Colonic mucosa (tissue), 4 donors: ENCODE data around the gene PLEKHF1. TPM values are rescaled to one million over a fixed set of nuclear protein-coding genes. Genes with fewer than 3 reads are reported as not detected.

ENCODE experiments used
- DNase-seq: peaks from one replicate; pipeline ENCODE4 v3.0.0-alpha.2; 2020
- H3K27ac ChIP-seq: fragments of 200-600 bp; one replicate; pipeline ENCODE4 v1.8.0; 2021
- H3K27me3 ChIP-seq: fragments of 200-600 bp; one replicate; pipeline ENCODE4 v1.8.0; 2021
- H3K36me3 ChIP-seq: fragments of 200-600 bp; one replicate; pipeline ENCODE4 v1.8.0; 2021
- H3K4me1 ChIP-seq: fragments of 200-600 bp; one replicate; pipeline ENCODE4 v1.8.0; 2021; ENCODE audit warnings: mild to moderate bottlenecking
- H3K4me3 ChIP-seq: fragments of 200-600 bp; one replicate; pipeline ENCODE4 v1.8.0; 2021
- H3K9ac ChIP-seq, 2 donors: one replicate each; pipeline ENCODE4 v1.7.0; 2013; ENCODE audit warnings: control low read depth in 2 of 2, low read depth in 2 of 2, low read length in 2 of 2
- H3K9me3 ChIP-seq: fragments of 200-600 bp; one replicate; pipeline ENCODE4 v1.8.0; 2021
- intact Hi-C: fragments of 100-400 bp; cut with DNase I; formaldehyde crosslinking; loops from one replicate; pipeline ENCODE4 v1.14.1; 2022
- total RNA-seq, 2 donors: library from RNA; stranded (reverse); fragmentation: NEBNext Ultra II Directional in 1 of 2; extraction: Animal tissue kit (Norgen Biotek cat#: 25700) in 1 of 2; gene quantifications; one replicate each; pipeline ENCODE4 v1.2.1, GENCODE V29; 2021
- TF ChIP-seq, protein P1 (sequence below): fragments of 200-600 bp; IDR thresholded peaks from one replicate; pipeline ENCODE4 v1.8.0; 2022; ENCODE audit warnings: antibody characterized with exemption, mild to moderate bottlenecking
- donor health status: healthy.
- donor health status: DM: no; HTN: no; CAD: no.
- donor health status: DM: no; HTN: no; CAD: no.

Gene PLEKHF1
- total RNA-seq, 2 donors from 2014 or later: 2.8 to 3.4 TPM

GRCh38 chr19:29618871-29619270, 46.4 kb upstream of the PLEKHF1 start:
- no peak overlapping the region for H3K4me3 ChIP-seq
- no peaks in the 10 kb centered on the region for H3K36me3 ChIP-seq
- no peak for DNase-seq
- H3K9me3 ChIP-seq: no peaks in the 10 kb centered on the region
- intact Hi-C loops: loop anchor here (10.0 kb wide), 1 partner anchor 76 kb away; no protein-coding TSS in a partner anchor
- no peak overlapping the region for H3K9ac ChIP-seq
- no peaks in the 10 kb centered on the region for H3K27me3 ChIP-seq
- no peaks in the 10 kb centered on the region for H3K4me1 ChIP-seq
- TF ChIP-seq, protein P1, sequence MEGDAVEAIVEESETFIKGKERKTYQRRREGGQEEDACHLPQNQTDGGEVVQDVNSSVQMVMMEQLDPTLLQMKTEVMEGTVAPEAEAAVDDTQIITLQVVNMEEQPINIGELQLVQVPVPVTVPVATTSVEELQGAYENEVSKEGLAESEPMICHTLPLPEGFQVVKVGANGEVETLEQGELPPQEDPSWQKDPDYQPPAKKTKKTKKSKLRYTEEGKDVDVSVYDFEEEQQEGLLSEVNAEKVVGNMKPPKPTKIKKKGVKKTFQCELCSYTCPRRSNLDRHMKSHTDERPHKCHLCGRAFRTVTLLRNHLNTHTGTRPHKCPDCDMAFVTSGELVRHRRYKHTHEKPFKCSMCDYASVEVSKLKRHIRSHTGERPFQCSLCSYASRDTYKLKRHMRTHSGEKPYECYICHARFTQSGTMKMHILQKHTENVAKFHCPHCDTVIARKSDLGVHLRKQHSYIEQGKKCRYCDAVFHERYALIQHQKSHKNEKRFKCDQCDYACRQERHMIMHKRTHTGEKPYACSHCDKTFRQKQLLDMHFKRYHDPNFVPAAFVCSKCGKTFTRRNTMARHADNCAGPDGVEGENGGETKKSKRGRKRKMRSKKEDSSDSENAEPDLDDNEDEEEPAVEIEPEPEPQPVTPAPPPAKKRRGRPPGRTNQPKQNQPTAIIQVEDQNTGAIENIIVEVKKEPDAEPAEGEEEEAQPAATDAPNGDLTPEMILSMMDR: no peak
- no peak overlapping the region for H3K27ac ChIP-seq

DNA sequence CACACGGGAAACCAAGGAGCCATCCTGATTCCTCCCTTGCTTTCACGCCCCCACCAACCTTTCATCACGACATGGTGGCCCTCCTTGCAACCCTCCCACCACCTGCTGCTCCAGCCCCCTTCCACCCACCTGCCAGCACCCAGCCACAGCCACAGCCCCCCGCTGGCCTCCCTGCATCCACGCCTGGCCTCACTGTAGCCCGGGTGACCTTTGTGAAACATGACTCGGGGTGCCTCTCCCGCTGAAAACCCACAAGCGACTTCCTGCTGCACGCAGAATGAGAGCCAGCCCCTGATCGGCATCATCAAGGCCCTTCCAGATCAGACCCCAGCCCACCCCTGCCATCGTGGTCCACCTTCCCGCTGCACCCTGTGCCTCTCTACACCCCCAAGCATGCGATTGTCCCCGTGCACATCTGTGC, 44.3 kb upstream of the PLEKHF1 start:
- Histone ChIP-seq H3K4me1 (no peaks in the 10 kb centered on the region), H3K36me3 (no peaks in the 10 kb centered on the region)
- DNase-seq: no peak

GRCh38 chr19:29622166-29623070, 42.8 kb upstream of the PLEKHF1 start:
- no peak for DNase-seq
- H3K27me3 ChIP-seq: no peaks in the 10 kb centered on the region
- no peak overlapping the region for H3K4me3 ChIP-seq
- H3K9me3 ChIP-seq: no peaks in the 10 kb centered on the region
- H3K27ac ChIP-seq: no peak overlapping the region
- no peaks in the 10 kb centered on the region for H3K4me1 ChIP-seq
- H3K36me3 ChIP-seq: no peaks in the 10 kb centered on the region
- TF ChIP-seq, protein P1: no peak
- intact Hi-C loops: no loop called here
- peak overlapping the region in 1 of 2 donors; percentile 24 for H3K9ac ChIP-seq

More for the DNA sequence above, 44.3 kb upstream of the PLEKHF1 start:
- intact Hi-C loops: no loop called here
- no peak overlapping the region for H3K27ac ChIP-seq
- H3K9me3 ChIP-seq: no peaks in the 10 kb centered on the region
- H3K27me3 ChIP-seq: no peaks in the 10 kb centered on the region
- H3K9ac ChIP-seq: no peak overlapping the region
- no peak overlapping the region for H3K4me3 ChIP-seq
- TF ChIP-seq, protein P1: no peak

- H3K36me3 ChIP-seq: no peaks in the 10 kb centered on the region
- H3K27ac ChIP-seq: no peak overlapping the region
- TF ChIP-seq, protein P1: no peak
- no peak for DNase-seq
- H3K27me3 ChIP-seq: no peaks in the 10 kb centered on the region
- H3K9me3 ChIP-seq: no peaks in the 10 kb centered on the region
- intact Hi-C loops: no loop called here
- no peak overlapping the region for H3K4me3 ChIP-seq
- no peak overlapping the region for H3K9ac ChIP-seq
- H3K4me1 ChIP-seq: no peaks in the 10 kb centered on the region
These were observed 41.4 kb upstream of the PLEKHF1 start for GRCh38 chr19:29623726-29624488.

DNA sequence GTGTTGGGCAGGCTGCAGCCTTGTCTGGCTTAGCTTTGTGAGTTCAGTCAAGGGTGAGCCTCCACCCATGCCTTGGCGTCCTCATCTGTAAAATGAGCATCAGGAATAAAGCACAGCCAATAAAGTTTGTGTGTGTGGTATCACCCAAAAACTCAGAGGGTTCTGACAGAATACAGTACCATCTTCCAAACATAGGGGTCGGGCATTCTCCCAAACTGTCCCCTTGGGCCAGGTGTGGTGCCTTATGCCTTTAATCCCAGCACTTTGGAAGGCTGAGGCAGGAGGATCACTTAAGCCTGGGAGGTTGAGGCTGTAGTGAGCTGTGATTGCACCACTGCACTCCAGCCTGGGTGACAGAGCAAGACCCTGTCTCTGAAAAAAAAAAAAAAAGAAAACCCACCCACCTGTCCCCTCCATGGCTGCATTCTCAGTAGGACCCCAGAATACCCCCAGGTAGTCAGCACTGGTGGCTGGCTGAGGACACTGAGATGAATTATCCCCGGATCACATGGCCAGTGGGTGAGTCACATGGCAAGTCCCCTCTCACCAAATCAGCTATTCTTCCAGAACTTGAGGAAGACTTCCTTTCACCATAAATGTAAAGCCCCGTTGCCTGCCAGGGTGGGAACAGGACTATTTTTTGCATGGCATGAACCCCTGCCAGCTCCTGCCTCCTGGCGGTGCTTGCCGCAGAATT, 40.6 kb upstream of the PLEKHF1 start:
- Histone ChIP-seq H3K4me1 (no peaks in the 10 kb centered on the region), H3K4me3 (no peak overlapping the region), H3K9ac (no peak overlapping the region), H3K27ac (no peak overlapping the region), H3K36me3 (no peaks in the 10 kb centered on the region), H3K9me3 (no peaks in the 10 kb centered on the region), H3K27me3 (no peaks in the 10 kb centered on the region)
- TF ChIP-seq, protein P1: no peak
- no peak for DNase-seq
- intact Hi-C loops: no loop called here
